OCI-LY3 (cell line): ENCODE measurements around the gene NAT8L.

Experiments
- H2AFZ ChIP-seq: fragments of 200-600, 300-600 bp; shearing (Covaris generic); 2 replicates; pipeline ENCODE4 v1.6.0; 2014; ENCODE audit warnings: antibody characterized with exemption, low read depth, low read length
- H3K27ac ChIP-seq: fragments of 200-600, 300-600 bp; sonication (generic); 2 replicates; pipeline ENCODE4 v1.5.1; 2014; ENCODE audit warnings: mild to moderate bottlenecking, low read length, moderate library complexity, mixed read lengths
- H3K27me3 ChIP-seq: fragments of 200-600, 300-600 bp; sonication (generic); 2 replicates; pipeline ENCODE4 v1.6.1; 2014; ENCODE audit warnings: low read depth, low read length, mixed read lengths
- H3K36me3 ChIP-seq: fragments of 200-600, 300-600 bp; sonication (generic); replicated peaks from 2 replicates; pipeline ENCODE3; 2014; ENCODE audit warnings: low read depth, low read length, mixed read lengths
- H3K4me1 ChIP-seq: fragments of 300-600, 200-600 bp; sonication (generic); 2 replicates; pipeline ENCODE4 v1.6.1; 2014; ENCODE audit warnings: low read length, mixed read lengths
- H3K4me2 ChIP-seq: fragments of 200-600, 300-600 bp; sonication (generic); 2 replicates; pipeline ENCODE4 v1.6.1; 2014; ENCODE audit warnings: low read length, mixed read lengths
- H3K4me3 ChIP-seq: fragments of 300-600, 200-600 bp; sonication (generic); 2 replicates; pipeline ENCODE4 v1.5.1; 2014; ENCODE audit warnings: antibody characterized with exemption, mild to moderate bottlenecking, low read length, moderate library complexity
- H3K79me2 ChIP-seq: fragments of 300-600, 200-600 bp; shearing (Covaris generic); 2 replicates; pipeline ENCODE4 v1.6.1; 2014; ENCODE audit warnings: mild to moderate bottlenecking, low read length, mixed read lengths
- H3K9ac ChIP-seq: fragments of 300-600, 200-600 bp; shearing (Covaris generic); 2 replicates; pipeline ENCODE4 v1.6.0; 2014; ENCODE audit warnings: mild to moderate bottlenecking, low read length, moderate library complexity
- H3K9me3 ChIP-seq: fragments of 200-600, 300-600 bp; shearing (Covaris generic); 2 replicates; pipeline ENCODE4 v1.6.1; 2014; ENCODE audit warnings: low read length, mixed read lengths; ENCODE audit not compliant: insufficient read depth
- H4K20me1 ChIP-seq: fragments of 200-600, 300-600 bp; sonication (generic); 2 replicates; pipeline ENCODE4 v1.6.1; 2016; ENCODE audit warnings: low read length, mixed read lengths; ENCODE audit not compliant: insufficient read depth
- CTCF ChIP-seq: fragments of 200-600, 300-600 bp; sonication (generic); IDR thresholded peaks from 2 replicates; pipeline ENCODE4 v1.5.1; 2014; ENCODE audit warnings: antibody characterized with exemption, low read length, low read depth
- EZH2phosphoT487 ChIP-seq: fragments of 200-600 bp; shearing (Covaris generic); IDR thresholded peaks from 2 replicates; pipeline ENCODE4 v1.6.1; 2018; ENCODE audit warnings: antibody characterized with exemption, mixed run types, low read depth

Gene NAT8L

GRCh38 chr4:2042204-2042946 is 16.8 kb upstream of the NAT8L start:
- H3K79me2 ChIP-seq, result no peaks in the 10 kb centered on the region; the same call in 1 of the 2 replicates
- no peak overlapping the region for H3K27ac ChIP-seq
- no peak overlapping the region for H2AFZ ChIP-seq
- H3K27me3 ChIP-seq, result no peaks in the 10 kb centered on the region
- no peaks in the 10 kb centered on the region for H3K36me3 ChIP-seq
- H3K4me2 ChIP-seq, result peak overlapping the region; percentile 90
- H3K9me3 ChIP-seq, result no peaks in the 10 kb centered on the region
- peak overlapping the region; percentile 80 for H3K4me3 ChIP-seq
- 0 out of 2 replicates have a peak, but pooled peaks have one; percentile 3 for TF ChIP-seq CTCF
- no peak for TF ChIP-seq EZH2phosphoT487
- H3K9ac ChIP-seq, result peak overlapping the region; percentile 47
- H3K4me1 ChIP-seq, result 0 out of 2 replicates have a peak, but pooled peaks cover 2% of the 10 kb centered on the region
- peaks cover 3% of the 10 kb centered on the region; the same call in 1 of the 2 replicates for H4K20me1 ChIP-seq

- Histone ChIP-seq H3K9ac (no peak overlapping the region), H3K9me3 (no peaks in the 10 kb centered on the region), H3K4me2 (peak overlapping the region; percentile 90), H2AFZ (no peak overlapping the region), H3K4me1 (0 out of 2 replicates have a peak, but pooled peaks cover 2% of the 10 kb centered on the region), H3K27me3 (no peaks in the 10 kb centered on the region), H3K79me2 (no peaks in the 10 kb centered on the region; the same call in 1 of the 2 replicates), H3K4me3 (peak overlapping the region; percentile 80), H4K20me1 (peaks cover 3% of the 10 kb centered on the region; the same call in 1 of the 2 replicates), H3K27ac (no peak overlapping the region), H3K36me3 (no peaks in the 10 kb centered on the region)
- no peak for TF ChIP-seq EZH2phosphoT487
- no peak for TF ChIP-seq CTCF
Measured at GRCh38 chr4:2042947-2043395, 16.2 kb upstream of the NAT8L start.

- H2AFZ ChIP-seq, result no peak overlapping the region
- peaks cover 3% of the 10 kb centered on the region; the same call in 1 of the 2 replicates for H4K20me1 ChIP-seq
- H3K9ac ChIP-seq, result no peak overlapping the region
- H3K27me3 ChIP-seq, result no peaks in the 10 kb centered on the region
- H3K36me3 ChIP-seq, result no peaks in the 10 kb centered on the region
- no peak overlapping the region for H3K4me2 ChIP-seq
- TF ChIP-seq CTCF, result no peak
- no peak for TF ChIP-seq EZH2phosphoT487
- H3K27ac ChIP-seq, result no peak overlapping the region
- 0 out of 2 replicates have a peak, but pooled peaks cover 2% of the 10 kb centered on the region for H3K4me1 ChIP-seq
- no peaks in the 10 kb centered on the region; the same call in 1 of the 2 replicates for H3K79me2 ChIP-seq
- no peaks in the 10 kb centered on the region for H3K9me3 ChIP-seq
- H3K4me3 ChIP-seq, result no peak overlapping the region
Measured at GRCh38 chr4:2043396-2044118, 15.6 kb upstream of the NAT8L start.

GRCh38 chr4:2044119-2044485 is 15.0 kb upstream of the NAT8L start:
- Histone ChIP-seq H2AFZ (no peak overlapping the region), H3K9ac (no peak overlapping the region), H3K4me2 (no peak overlapping the region), H4K20me1 (peaks cover 3% of the 10 kb centered on the region; the same call in 1 of the 2 replicates), H3K4me3 (no peak overlapping the region), H3K9me3 (no peaks in the 10 kb centered on the region), H3K27ac (no peak overlapping the region), H3K36me3 (no peaks in the 10 kb centered on the region), H3K4me1 (0 out of 2 replicates have a peak, but pooled peaks cover 2% of the 10 kb centered on the region), H3K27me3 (no peaks in the 10 kb centered on the region), H3K79me2 (no peaks in the 10 kb centered on the region; the same call in 1 of the 2 replicates)
- TF ChIP-seq CTCF (no peak), EZH2phosphoT487 (no peak)
